Activated T-cell treated with anti-CD3 and anti-CD28 coated beads, Interleukin-2, amount 50 U/mL, for 24 hours (primary cell): ENCODE measurements around the gene R3HDM1.
A peak's percentile ranks its signal among the peaks of the same experiment; 100 is the strongest.
"Not testable (repeated sequence)": the region's sequence is repeated elsewhere in the genome, so short reads cannot be mapped to it uniquely, and the experiment has no call there.

Source experiments
- DNase-seq: peaks from one replicate; pipeline ENCODE4 v3.0.0-alpha.2; 2020
- H3K27ac Mint-ChIP-seq: 2 replicates; pipeline ENCODE4 v1.8.0; 2020; ENCODE audit warnings: mild to moderate bottlenecking, mixed read lengths
- H3K27me3 Mint-ChIP-seq: 2 replicates; pipeline ENCODE4 v1.8.0; 2020; ENCODE audit warnings: mixed read lengths
- H3K36me3 Mint-ChIP-seq: 2 replicates; pipeline ENCODE4 v1.8.0; 2020; ENCODE audit warnings: low read depth, mixed read lengths
- H3K4me1 Mint-ChIP-seq: 2 replicates; pipeline ENCODE4 v1.8.0; 2020; ENCODE audit warnings: low read depth, mixed read lengths
- H3K4me3 Mint-ChIP-seq: 2 replicates; pipeline ENCODE4 v1.8.0; 2020; ENCODE audit warnings: mild to moderate bottlenecking, moderate library complexity, mixed read lengths
- H3K9me3 Mint-ChIP-seq: 2 replicates; pipeline ENCODE4 v1.8.0; 2020; ENCODE audit warnings: mixed read lengths

Gene R3HDM1

DNA sequence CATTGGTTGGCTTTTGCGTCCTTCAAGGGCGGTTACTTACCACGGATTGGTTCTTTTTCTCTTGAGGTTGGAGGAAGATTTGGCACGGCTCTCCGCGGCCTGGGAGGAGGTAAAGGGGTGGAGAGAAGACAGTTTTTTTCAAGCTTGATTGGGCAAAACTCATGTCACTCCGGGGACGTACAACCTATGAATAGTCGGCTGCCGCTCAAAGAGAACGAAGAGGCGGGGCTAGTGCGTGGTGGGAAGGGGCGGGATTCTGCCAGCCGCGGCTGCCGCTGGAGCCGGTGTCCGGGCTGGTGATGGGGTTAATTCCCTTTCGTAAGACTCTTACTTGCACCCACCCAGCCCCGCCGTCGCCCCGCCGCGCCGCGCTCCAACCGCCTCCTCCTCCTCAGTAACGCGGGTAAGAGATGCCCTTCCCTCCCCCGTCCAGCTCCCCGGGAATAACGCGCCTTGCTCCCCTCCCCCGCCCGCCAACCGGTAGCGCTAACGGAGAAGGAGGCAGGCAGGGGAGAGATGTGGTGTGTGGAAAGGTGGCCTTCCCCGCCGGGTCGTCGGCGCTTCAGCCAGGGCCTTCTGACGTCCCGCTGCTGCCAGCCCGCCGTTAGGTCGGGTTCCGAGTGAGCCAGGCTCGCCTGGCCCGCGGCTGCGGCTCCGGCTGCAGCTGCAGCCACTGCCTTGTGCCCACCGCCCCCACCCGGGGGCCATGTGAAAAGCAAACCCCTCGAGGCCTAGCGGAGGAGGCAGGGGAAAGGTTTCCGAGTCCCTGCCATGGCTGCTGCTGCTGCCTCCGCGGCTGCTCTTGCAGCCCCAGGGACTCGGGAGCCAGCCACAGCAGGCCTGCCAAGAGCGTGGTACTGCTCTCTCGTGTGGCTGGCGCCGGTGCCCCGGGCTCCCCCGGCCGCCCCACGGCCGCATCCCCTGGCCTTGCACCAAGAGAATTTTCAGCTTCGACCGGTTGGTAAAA, at the start of gene R3HDM1:
Gene R3HDM1, plus strand, starts transcription at position 254 of the 967 bp plus-strand sequence. CDS start 73,362 bp downstream, outside the sequence.
- Mint-ChIP-seq H3K9me3 (no peaks in the 10 kb centered on the region), H3K4me1 (peaks cover 45% of the 10 kb centered on the region), H3K27me3 (no peaks in the 10 kb centered on the region), H3K4me3 (no peak within 1 kb of the TSS), H3K36me3 (peaks cover 34% of the 10 kb centered on the region), H3K27ac (no peak within 1 kb of the TSS)
- peak; percentile 92 for DNase-seq

DNA sequence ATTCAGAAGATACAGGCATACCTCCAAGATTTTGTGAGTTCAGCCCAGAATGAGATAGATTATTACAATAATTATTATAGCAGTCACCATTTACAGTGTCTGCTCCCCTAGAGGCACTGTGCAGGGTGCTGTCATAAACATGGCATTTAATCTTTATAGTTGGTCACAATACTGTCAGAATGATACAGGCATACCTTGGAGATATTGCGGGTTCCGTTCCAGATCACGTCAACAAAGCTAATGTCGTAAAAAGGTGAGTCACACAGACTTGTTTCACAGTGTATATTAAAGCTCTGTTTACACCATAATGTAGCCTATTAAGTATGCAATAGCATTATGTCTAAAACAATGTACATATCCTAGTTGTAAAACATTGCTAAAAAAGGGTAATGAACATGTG, 45.8 kb upstream of the R3HDM1 start:
- no peak overlapping the region for H3K27ac Mint-ChIP-seq

DNA sequence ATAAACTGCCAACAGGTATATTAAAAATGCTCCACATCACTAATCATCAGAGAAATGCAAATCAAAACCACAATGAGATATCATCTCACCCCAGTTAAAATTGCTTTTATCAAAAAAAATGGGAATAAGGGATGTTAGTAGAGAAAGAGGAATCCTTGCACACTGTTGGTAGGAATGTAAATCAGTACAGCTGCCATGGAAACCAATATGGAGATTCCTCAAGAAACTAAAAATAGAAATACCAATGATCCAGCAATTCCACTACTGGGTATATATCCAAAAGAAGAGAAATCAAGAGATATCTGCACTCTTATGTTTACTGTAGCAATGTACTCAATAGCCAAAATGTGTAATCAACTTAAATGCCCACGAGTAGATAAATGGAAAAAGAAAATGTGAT, 40.9 kb upstream of the R3HDM1 start:
- no peak for DNase-seq
- Mint-ChIP-seq H3K27me3 (no peaks in the 10 kb centered on the region), H3K27ac (no peak overlapping the region), H3K4me3 (no peak overlapping the region), H3K4me1 (no peaks in the 10 kb centered on the region), H3K36me3 (peaks cover 52% of the 10 kb centered on the region), H3K9me3 (peaks cover 8% of the 10 kb centered on the region)

More for the DNA sequence above, 45.8 kb upstream of the R3HDM1 start:
- Mint-ChIP-seq H3K4me1 (no peaks in the 10 kb centered on the region), H3K36me3 (peaks cover 49% of the 10 kb centered on the region), H3K9me3 (peaks cover 5% of the 10 kb centered on the region), H3K27me3 (no peaks in the 10 kb centered on the region), H3K4me3 (no peak overlapping the region)
- no peak for DNase-seq

DNA sequence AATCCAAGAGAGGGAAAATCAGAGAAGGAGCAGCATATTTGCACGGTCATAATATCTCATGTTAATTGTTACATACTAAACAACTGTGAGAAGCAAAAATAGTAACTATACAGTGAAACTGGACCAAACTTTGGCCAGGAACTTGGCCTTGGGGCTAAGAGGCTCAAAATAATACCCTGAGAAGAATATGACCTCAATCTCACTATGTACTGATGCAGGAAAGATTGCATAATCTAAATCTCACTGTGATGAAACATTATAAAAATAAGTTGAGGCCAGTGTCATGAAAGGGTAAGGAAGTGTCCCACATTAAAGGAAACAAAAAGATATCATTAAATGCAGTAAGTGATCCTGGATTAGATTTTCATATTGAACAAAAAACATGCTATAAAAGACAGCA, 36.8 kb upstream of the R3HDM1 start:
- DNase-seq: no peak
- Mint-ChIP-seq H3K9me3 (peaks cover 19% of the 10 kb centered on the region), H3K27ac (no peak overlapping the region), H3K4me3 (no peak overlapping the region), H3K4me1 (no peaks in the 10 kb centered on the region), H3K27me3 (no peaks in the 10 kb centered on the region), H3K36me3 (peaks cover 52% of the 10 kb centered on the region)

DNA sequence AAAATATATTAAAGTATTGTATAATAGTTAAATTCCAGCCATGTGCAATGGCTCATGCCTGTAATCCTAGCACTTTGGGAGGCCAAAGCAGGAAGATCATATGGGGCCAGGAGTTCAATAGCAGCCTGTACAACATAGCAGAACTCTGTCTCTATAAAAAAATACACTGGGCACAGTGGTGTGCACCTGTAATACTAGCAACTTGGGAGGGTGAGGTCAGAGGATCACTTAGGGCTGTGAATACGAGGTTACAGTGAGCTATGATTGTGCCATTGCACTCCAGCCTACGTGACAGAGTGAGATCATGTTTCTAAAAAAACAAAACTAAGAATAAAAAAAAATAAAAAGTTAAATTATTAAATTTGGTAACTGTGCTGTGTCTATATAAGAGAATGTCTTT, 36.4 kb upstream of the R3HDM1 start:
- peaks cover 21% of the 10 kb centered on the region for H3K9me3 Mint-ChIP-seq
- no peak for DNase-seq
- no peaks in the 10 kb centered on the region for H3K4me1 Mint-ChIP-seq
- H3K27ac Mint-ChIP-seq: no peak overlapping the region
- no peaks in the 10 kb centered on the region for H3K27me3 Mint-ChIP-seq
- H3K4me3 Mint-ChIP-seq: no peak overlapping the region
- H3K36me3 Mint-ChIP-seq: peaks cover 51% of the 10 kb centered on the region

DNA sequence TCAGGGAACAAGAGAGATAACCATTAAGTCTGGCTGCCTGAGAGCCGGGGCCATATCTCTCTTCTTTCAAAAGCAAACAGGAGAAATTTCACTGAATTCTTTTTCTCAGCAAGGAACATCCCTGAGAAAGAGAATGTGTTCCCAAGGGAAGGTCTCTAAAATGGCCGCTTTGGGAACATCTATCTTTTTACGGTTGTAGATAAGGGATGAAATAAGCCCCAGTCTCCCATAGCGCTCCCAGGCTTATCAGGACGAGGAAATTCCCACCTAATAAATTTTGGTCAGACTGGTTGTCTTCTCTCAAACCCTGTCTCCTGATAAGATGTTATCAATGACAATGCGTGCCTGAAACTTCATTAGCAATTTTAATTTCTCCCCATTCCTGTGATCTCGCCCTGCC, 32.7 kb upstream of the R3HDM1 start:
- not testable (repeated sequence) for H3K27me3 Mint-ChIP-seq, H3K4me1 Mint-ChIP-seq, H3K27ac Mint-ChIP-seq, H3K4me3 Mint-ChIP-seq, DNase-seq
- peaks cover 26% of the 10 kb centered on the region for H3K9me3 Mint-ChIP-seq
- H3K36me3 Mint-ChIP-seq: peaks cover 70% of the 10 kb centered on the region

DNA sequence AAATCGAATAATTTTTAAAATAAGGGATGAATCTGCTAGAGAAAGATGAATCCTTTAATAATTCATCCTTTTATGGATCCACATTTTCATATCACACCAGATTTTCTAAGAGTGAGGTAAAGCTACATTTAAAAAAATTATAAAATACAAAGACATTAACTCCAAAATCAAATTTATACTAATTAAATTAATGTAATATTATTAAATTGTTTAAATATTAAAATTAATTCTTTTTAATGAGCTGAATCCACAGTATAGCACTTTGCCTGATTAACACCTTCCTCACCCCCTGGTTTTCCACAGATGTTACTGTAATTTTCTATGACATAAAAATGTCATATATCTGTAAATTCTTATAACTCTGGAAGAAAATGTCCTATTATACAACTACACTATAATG, 26.5 kb upstream of the R3HDM1 start:
- H3K36me3 Mint-ChIP-seq: peaks cover 45% of the 10 kb centered on the region
- H3K27me3 Mint-ChIP-seq: no peaks in the 10 kb centered on the region
- peaks cover 8% of the 10 kb centered on the region for H3K9me3 Mint-ChIP-seq
- peaks cover 2% of the 10 kb centered on the region for H3K4me1 Mint-ChIP-seq
- H3K4me3 Mint-ChIP-seq: no peak overlapping the region
- DNase-seq: no peak
- H3K27ac Mint-ChIP-seq: no peak overlapping the region

DNA sequence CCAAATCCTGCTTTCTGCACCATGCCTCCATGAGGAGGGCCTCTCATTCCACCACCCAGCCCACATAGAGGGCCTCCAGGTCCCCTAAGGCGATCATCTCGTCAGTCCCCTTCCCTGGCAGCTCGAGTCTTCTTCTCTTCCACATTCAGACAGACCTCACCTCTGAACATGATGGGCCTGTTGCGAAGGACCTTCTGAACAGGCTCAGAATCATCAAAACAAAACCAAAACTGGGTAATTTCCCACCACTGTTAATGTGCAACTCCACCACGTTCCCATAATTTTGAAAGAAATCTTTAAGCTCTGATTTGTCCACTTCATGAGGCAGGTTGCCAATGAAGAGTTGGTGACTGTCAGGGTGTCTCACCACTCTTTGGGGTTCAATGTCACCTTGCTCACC, 20.7 kb upstream of the R3HDM1 start:
- Mint-ChIP-seq H3K36me3 (peaks cover 23% of the 10 kb centered on the region), H3K27me3 (no peaks in the 10 kb centered on the region), H3K27ac (peak overlapping the region; percentile 23), H3K4me1 (peaks cover 15% of the 10 kb centered on the region), H3K4me3 (no peak overlapping the region), H3K9me3 (peaks cover 27% of the 10 kb centered on the region)
- DNase-seq: no peak

DNA sequence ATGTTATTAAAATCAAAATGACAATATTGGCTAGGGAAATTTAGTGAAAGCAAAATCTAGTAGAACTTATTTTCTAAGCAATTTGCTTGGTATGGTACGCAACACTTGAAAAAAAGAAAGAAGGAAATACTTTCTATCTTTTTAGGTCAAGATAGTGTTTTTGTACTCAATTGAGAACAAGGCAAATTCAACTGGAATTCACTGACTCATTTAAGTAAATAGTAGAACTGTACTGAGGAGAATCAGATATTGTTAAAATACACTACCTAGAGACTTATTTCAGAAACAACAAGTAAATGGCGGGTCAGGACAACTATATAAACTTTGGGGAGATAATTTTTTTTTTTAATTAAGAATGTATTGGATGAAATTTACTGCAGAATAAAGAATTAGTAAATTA, 19.2 kb upstream of the R3HDM1 start:
- Mint-ChIP-seq H3K4me1 (peaks cover 15% of the 10 kb centered on the region), H3K4me3 (no peak overlapping the region), H3K36me3 (peaks cover 23% of the 10 kb centered on the region), H3K27me3 (no peaks in the 10 kb centered on the region), H3K9me3 (peaks cover 27% of the 10 kb centered on the region), H3K27ac (no peak overlapping the region)
- DNase-seq: no peak

DNA sequence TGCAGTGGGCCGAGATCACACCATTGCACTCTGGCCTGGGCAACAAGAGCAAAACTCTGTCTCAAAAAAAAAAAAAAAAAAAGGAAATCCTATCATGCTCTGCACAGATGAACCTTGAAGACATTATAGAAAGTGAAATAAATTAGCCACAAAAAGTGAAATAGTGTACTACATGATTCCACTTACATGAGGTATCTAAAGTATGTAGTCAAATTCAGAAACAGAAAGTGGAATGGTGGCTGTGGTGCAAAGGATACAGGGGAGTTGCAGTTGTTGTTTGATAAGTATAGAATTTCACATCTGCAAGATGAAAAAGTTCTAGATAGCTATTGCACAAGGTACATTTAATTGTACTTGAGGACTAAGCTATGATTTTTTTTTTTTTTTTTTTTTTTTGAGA, 5.5 kb upstream of the R3HDM1 start:
- Mint-ChIP-seq H3K4me3 (no peak overlapping the region), H3K27me3 (no peaks in the 10 kb centered on the region), H3K27ac (no peak overlapping the region), H3K9me3 (no peaks in the 10 kb centered on the region), H3K36me3 (peaks cover 31% of the 10 kb centered on the region), H3K4me1 (peaks cover 25% of the 10 kb centered on the region)
- DNase-seq: no peak

DNA sequence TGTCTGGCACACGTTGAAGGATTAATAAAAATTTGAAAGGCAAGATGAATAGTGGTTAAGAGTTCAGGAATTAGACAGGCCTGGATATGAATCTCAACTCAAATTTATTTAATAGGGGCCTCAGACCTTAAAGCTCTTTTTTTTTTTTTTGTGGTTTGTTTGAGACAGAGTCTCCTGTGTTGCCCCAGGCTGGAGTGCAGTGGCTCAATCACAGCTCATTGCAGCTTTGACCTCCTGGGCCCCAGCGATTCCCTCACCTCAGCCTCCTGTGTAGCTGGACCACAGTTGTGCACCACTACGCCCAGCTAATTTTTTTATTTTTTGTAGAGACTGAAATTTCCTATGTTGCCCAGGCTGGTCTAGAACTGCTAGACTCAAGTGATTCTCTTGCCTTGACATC, 3.3 kb upstream of the R3HDM1 start:
- peaks cover 32% of the 10 kb centered on the region for H3K4me1 Mint-ChIP-seq
- H3K36me3 Mint-ChIP-seq: peaks cover 20% of the 10 kb centered on the region
- no peak for DNase-seq
- no peaks in the 10 kb centered on the region for H3K9me3 Mint-ChIP-seq
- no peaks in the 10 kb centered on the region for H3K27me3 Mint-ChIP-seq
- H3K27ac Mint-ChIP-seq: no peak overlapping the region
- no peak overlapping the region for H3K4me3 Mint-ChIP-seq

DNA sequence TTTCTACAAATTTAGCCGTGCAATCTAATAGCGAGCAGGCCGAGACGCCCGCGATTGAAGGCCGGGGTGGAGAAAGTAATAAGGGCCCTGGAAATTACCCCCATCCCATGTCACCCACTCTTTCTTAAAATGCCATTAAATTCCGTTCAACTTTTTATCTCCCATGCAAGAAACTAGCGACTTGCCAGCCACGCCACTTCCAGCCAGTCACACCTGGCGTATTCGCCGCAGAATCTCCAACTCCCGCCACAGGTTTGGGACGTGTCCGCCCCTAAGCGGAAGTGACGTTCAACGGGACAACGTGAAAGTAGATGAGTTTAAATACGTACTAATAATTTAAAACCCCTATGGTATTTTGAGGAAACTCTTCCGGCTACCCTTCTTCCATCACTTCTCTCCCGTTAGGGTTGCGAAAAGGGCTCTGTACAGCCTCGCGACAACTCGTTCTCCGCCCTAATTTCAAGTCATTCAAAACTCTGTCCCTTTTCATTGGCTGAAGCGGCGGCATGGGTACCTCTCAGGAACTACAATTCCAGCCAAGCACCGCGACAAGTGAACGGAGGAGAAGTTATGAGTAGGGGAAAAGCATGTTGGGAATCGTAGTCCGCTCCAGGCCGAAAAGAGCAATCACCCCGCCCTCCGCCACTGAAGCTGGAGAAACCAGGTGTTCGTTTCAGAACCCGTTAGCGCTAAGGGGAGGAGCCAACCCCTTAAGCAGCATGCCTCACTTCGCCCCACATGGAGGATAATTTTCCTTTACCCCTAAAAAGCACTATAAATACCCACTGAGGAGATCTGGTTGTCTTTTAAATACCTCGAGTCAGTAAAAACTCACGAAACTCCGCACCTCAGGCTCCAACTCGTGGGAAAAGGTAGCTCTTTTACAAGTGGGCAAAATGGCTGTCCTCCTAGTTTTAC, 712 bp upstream of the R3HDM1 start, which contains the start of gene ZRANB3:
Gene ZRANB3, minus strand, starts transcription at position 906 of the 918 bp plus-strand sequence.
- no peaks in the 10 kb centered on the region for H3K27me3 Mint-ChIP-seq
- H3K27ac Mint-ChIP-seq: no peak within 1 kb of the TSS
- H3K4me3 Mint-ChIP-seq: no peak within 1 kb of the TSS
- peak; percentile 90 for DNase-seq
- peaks cover 31% of the 10 kb centered on the region for H3K36me3 Mint-ChIP-seq
- no peaks in the 10 kb centered on the region for H3K9me3 Mint-ChIP-seq
- H3K4me1 Mint-ChIP-seq: peaks cover 45% of the 10 kb centered on the region

DNA sequence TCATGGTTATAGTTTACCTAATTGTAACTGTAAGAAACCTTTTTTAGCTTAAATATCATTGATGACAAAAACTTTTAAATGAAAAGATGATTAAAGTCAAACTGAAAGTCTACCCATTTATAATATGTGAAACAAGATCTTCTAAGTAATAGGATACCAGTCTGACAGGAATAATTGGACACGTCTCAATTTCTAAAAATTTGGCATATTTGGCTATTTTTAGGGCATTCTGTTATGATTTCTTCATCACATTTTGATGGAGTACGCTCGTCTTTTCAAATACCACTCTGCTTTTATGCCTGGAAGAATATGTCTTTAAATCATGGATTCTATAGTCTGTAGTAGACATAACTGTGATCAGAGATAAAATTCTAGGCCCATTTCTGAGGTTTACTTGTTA, 1.3 kb downstream of the R3HDM1 start:
- DNase-seq: no peak
- peaks cover 36% of the 10 kb centered on the region for H3K36me3 Mint-ChIP-seq
- H3K4me3 Mint-ChIP-seq: no peak overlapping the region
- H3K9me3 Mint-ChIP-seq: no peaks in the 10 kb centered on the region
- H3K27me3 Mint-ChIP-seq: no peaks in the 10 kb centered on the region
- H3K27ac Mint-ChIP-seq: peak overlapping the region; percentile 27
- H3K4me1 Mint-ChIP-seq: peaks cover 42% of the 10 kb centered on the region

DNA sequence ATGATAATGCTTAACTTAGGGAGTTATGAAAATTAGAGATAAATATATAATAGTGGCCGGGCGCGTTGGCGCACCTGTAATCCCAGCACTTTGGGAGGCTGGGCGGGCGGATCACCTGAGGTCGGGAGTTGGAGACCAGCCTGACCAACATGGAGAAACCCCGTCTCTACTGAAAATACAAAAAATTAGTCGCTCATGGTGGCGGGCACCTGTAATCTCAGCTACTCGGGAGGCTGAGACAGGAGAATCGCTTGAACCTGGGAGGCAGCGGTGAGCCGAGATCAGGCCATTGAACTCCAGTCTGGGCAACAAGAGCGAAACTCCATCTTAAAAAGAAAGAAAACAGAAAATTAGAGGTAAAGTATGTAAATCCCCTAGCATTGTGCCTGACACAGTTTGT, 2.3 kb downstream of the R3HDM1 start:
- Mint-ChIP-seq H3K4me1 (peaks cover 37% of the 10 kb centered on the region), H3K36me3 (peaks cover 39% of the 10 kb centered on the region)
- DNase-seq, H3K27me3 Mint-ChIP-seq, H3K27ac Mint-ChIP-seq, H3K4me3 Mint-ChIP-seq, H3K9me3 Mint-ChIP-seq: not testable (repeated sequence)
